IPS DF 6.9 (cell line): ENCODE results near the gene INTS7.

Source experiments
- DNase-seq: peaks from one replicate; pipeline ENCODE4 v3.0.0-alpha.2; 2013; ENCODE audit warnings: low read depth, low spot score
- H3K27ac ChIP-seq: one replicate; pipeline ENCODE4 v1.5.1; 2013; ENCODE audit warnings: low read length, control low read depth
- H3K27me3 ChIP-seq: 2 replicates; pipeline ENCODE4 v1.6.1; 2013; ENCODE audit warnings: mild to moderate bottlenecking, low read length; ENCODE audit not compliant: control insufficient read depth, insufficient read depth
- H3K36me3 ChIP-seq: 2 replicates; pipeline ENCODE4 v1.6.1; 2013; ENCODE audit warnings: low read length; ENCODE audit not compliant: control insufficient read depth, insufficient read depth
- H3K4me1 ChIP-seq: 2 replicates; pipeline ENCODE4 v1.6.1; 2013; ENCODE audit warnings: low read length; ENCODE audit not compliant: control insufficient read depth, insufficient read depth
- H3K4me3 ChIP-seq: 2 replicates; pipeline ENCODE4 v1.5.1; 2013; ENCODE audit warnings: mild to moderate bottlenecking, low read length
- H3K9me3 ChIP-seq: 2 replicates; pipeline ENCODE4 v1.6.1; 2013; ENCODE audit warnings: low read length, inconsistent platforms; ENCODE audit not compliant: control insufficient read depth, insufficient read depth
- WGBS: extraction: QIAGEN DNeasy Blood & Tissue Kit; methylation state at CpG from one replicate; pipeline ENCODE4 v1.1.7; 2013; ENCODE audit warnings: mixed read lengths, missing lambda C conversion rate; ENCODE audit not compliant: insufficient read length, insufficient coverage; 5-methylcytosine and 5-hydroxymethylcytosine counted together

The INTS7 gene

DNA sequence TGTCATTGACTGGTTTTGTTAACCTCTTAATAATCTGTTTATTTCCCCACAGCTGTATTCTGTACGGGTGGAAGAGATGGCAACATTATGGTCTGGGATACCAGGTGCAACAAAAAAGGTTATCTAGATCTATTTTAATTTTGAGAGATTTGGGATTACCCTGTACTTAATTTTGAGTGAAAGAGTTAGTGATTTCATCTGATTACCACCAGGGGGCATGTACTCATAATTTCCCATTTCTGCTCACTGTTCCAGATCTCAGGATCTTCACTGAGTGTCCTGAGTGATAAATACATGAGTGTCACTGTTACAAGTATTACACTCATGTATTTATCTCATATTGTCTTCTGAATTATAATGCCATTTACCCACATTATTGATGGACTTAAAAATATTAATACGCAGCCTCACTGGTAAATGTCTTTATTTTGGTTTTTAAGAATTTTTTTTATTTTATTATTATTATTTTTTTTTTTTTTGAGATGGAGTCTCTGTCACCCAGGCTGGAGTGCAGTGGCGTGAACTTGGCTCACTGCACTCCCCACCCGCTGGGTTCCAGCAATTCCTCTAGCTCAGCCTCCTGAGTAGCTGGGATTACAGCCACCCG lies 27.6 kb upstream of the INTS7 start:
- no CpG with 5 or more reads among the region's 5 CpGs for WGBS
- DNase-seq: no peak
- no peaks in the 10 kb centered on the region for H3K4me1 ChIP-seq

DNA sequence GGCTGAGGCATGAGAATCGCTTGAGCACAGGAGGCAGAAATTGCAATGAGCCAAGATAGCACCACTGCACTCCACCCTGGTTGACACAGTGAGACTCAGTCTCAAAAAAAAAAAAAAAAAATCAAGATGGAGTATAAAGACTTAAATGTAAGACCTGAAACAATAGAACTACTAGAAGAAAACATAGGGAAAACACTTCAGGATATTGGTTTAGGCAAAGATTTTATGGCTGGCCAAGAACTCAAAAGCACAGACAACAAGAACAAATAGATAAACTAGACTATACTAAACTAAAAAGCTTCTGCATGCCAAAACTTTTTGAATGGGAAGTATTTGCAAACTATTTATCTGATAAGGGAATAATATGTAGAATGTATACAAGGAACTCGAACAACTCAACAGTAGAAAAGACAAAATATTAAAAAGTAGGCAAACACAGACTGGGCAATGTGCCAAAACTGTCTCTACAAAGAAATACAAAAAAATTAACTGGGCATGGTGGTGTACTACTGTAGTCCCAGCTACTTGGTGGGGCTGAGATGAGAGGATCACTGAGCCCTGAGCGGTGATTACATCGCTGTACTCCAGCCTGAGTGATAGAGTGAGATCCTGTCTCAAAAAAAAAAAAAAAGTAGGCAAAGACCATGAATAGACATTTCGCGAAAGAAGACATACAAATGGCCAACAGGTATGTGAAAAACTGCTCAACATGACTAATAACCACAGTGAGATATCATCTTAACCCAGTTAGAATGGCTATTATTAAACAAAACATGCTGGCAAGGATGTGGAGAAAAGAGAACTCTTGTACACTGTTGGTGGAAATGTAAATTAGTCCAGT lies 25.5 kb upstream of the INTS7 start:
- H3K4me1 ChIP-seq: no peaks in the 10 kb centered on the region
- H3K36me3 ChIP-seq: peaks cover 11% of the 10 kb centered on the region; the same call in 1 of the 2 replicates
- no peaks in the 10 kb centered on the region for H3K9me3 ChIP-seq
- H3K27me3 ChIP-seq: no peaks in the 10 kb centered on the region
- H3K27ac ChIP-seq: no peak overlapping the region
- no peak overlapping the region for H3K4me3 ChIP-seq
- WGBS: no CpG with 5 or more reads among the region's 6 CpGs
- no peak for DNase-seq

More for the DNA sequence above, 27.6 kb upstream of the INTS7 start:
- Histone ChIP-seq H3K27ac (no peak overlapping the region), H3K36me3 (peaks cover 9% of the 10 kb centered on the region; the same call in 1 of the 2 replicates), H3K4me3 (no peak overlapping the region), H3K9me3 (no peaks in the 10 kb centered on the region), H3K27me3 (no peaks in the 10 kb centered on the region)

DNA sequence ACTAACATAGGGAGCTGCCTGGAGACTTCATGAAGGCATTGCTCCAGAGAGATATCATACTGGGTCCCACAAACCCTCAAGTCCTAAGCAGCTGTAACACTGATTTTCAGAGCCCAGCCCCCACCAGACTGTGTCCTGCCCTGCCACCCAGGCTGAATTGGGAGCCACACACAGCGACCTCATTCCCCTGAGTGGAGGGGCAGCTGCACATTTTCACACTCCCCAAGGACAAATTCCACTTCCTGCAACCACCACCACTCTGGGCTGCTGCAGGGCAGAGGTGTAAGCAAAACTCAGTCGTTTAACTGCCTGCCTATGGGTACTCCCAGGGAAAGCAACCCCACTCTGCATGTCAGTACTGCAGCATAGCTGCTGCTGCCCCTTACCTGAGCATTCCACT lies 20.0 kb upstream of the INTS7 start:
- Histone ChIP-seq H3K4me3 (no peak overlapping the region), H3K9me3 (no peaks in the 10 kb centered on the region), H3K27ac (no peak overlapping the region), H3K27me3 (no peaks in the 10 kb centered on the region), H3K4me1 (no peaks in the 10 kb centered on the region), H3K36me3 (peaks cover 22% of the 10 kb centered on the region; the same call in 1 of the 2 replicates)
- no CpG with 5 or more reads among the region's 2 CpGs for WGBS
- DNase-seq: no peak

DNA sequence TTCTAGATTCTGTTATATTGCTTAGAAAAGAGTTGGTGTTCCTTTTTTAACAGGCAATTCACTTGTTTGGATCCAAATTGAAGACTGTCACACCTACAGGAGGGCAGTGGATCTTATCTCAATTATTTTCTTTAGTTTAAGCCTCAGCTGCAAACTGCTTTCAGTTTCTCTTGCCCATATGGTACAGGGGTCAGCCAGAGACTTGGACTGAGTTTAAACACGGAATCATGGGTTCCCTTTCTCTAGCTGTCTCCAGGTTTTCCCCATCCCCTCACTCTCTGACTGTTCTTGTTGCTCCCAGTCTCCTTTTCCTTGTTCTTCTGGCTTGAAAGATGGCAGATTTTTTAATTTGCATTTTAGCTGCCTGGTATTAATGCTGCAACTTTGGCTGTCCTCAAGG lies 18.6 kb upstream of the INTS7 start:
- Histone ChIP-seq H3K4me1 (no peaks in the 10 kb centered on the region), H3K9me3 (no peaks in the 10 kb centered on the region), H3K27ac (no peak overlapping the region), H3K27me3 (no peaks in the 10 kb centered on the region), H3K4me3 (no peak overlapping the region), H3K36me3 (peaks cover 25% of the 10 kb centered on the region; the same call in 1 of the 2 replicates)
- no CpG with 5 or more reads among the region's 1 CpG for WGBS
- DNase-seq: no peak

DNA sequence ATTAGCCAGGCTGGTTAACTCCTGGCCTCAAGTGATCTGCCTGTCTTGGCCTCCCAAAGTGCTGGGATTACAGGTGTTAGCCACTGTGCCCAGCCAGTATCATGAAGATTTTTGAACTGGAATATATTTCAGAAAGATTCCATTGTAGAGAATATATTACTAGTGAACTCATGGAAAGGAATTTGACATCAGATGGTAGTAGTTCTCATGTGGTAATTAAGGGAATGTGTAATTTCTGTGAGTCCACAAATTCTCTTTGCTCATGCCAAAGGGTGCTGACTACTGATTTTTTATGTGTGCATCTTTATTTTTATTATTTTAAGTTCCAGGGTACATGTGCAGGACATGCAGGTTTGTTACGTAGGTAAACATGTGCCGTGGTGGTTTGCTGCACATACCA lies 10.6 kb upstream of the INTS7 start:
- WGBS: no CpG with 5 or more reads among the region's 2 CpGs
- Histone ChIP-seq H3K4me1 (no peaks in the 10 kb centered on the region), H3K9me3 (no peaks in the 10 kb centered on the region), H3K36me3 (peaks cover 5% of the 10 kb centered on the region; the same call in 1 of the 2 replicates), H3K27me3 (no peaks in the 10 kb centered on the region), H3K27ac (no peak overlapping the region), H3K4me3 (no peak overlapping the region)
- no peak for DNase-seq

DNA sequence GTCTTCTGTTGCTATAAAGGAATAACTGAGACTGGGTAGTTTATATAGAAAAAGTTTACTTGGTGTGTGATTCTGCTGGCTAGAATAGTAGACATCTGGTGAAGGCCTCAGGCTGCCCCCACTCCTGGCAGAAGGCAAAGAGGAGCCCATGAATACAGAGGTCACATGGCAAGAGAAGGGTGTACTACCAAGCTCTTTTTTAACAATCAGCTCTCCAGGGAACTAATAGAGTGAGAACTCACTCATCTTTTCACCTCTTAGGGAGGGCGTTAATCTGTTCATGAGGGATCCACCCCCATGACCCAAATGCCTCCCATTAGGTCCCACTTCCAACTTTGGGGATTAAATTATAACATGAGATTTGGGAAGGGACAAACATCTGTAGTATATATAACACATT lies 9.5 kb upstream of the INTS7 start:
- Histone ChIP-seq H3K36me3 (peaks cover 5% of the 10 kb centered on the region; the same call in 1 of the 2 replicates), H3K4me3 (no peak overlapping the region), H3K9me3 (no peaks in the 10 kb centered on the region), H3K27ac (no peak overlapping the region), H3K4me1 (no peaks in the 10 kb centered on the region), H3K27me3 (no peaks in the 10 kb centered on the region)
- WGBS: no CpG with 5 or more reads among the region's 1 CpG
- no peak for DNase-seq

DNA sequence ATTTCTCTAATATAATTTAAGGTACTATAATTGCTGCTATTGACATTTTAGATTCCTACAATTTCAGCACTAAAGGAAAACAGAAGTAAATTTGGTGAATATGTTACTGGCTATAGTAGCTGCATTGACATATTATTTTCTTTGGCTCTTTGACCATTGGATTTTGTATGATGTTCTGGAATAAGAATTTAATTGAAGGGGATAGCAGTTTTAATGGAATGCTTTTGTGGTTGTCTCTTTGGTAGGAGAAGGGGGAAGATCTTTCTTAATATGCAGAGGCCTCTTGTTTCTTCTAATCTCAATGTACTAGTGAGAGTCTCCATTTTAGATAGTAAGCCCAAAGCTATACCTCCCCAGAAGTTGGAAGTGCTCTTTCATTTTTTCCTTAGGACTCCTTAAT lies 7.1 kb upstream of the INTS7 start:
- H3K36me3 ChIP-seq: peaks cover 2% of the 10 kb centered on the region; the same call in 1 of the 2 replicates

DNA sequence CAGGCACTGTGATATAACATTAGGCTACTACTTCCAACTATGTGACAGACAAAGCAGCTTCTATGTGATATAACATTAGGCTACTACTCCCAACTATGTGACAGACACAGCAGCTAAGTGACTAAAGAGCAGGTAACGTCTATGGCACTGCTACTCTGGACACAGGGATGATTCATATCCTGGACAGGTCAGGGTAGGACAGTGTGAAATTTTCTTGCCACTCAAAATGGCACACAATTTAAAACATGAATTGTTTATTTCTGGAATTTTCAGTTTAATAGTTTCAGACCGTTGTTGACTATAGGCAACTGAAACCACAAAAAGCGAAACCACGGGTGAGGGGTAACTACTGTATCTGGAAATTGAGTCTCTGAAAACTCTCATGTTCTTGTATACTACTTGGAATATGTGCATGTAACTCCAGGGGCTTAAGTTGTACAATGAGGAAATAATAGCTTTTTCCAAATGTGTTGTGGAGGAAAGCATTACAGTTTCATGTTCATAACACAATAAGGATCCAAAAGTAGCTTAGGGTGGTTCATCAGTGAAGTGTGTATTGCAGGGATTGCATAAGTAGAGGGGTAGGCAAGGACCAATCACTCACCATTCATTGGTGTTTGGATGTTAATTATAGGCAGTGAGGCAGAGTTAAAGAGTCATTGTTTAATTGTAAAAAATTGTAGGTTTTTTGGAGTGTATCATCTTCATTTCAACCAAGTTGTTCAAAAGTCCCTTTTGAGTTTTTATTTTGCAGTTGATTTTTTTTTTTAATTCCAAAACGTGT lies 5.5 kb upstream of the INTS7 start:
- WGBS: no CpG with 5 or more reads among the region's 5 CpGs
- no peaks in the 10 kb centered on the region for H3K9me3 ChIP-seq
- H3K4me3 ChIP-seq: no peak overlapping the region
- H3K27ac ChIP-seq: no peak overlapping the region
- H3K36me3 ChIP-seq: peaks cover 2% of the 10 kb centered on the region; the same call in 1 of the 2 replicates
- no peak for DNase-seq
- no peaks in the 10 kb centered on the region for H3K4me1 ChIP-seq
- no peaks in the 10 kb centered on the region for H3K27me3 ChIP-seq

More for the DNA sequence above, 7.1 kb upstream of the INTS7 start:
- no peak overlapping the region for H3K27ac ChIP-seq
- H3K27me3 ChIP-seq: no peaks in the 10 kb centered on the region
- DNase-seq: no peak
- H3K9me3 ChIP-seq: no peaks in the 10 kb centered on the region
- H3K4me3 ChIP-seq: no peak overlapping the region
- H3K4me1 ChIP-seq: no peaks in the 10 kb centered on the region

DNA sequence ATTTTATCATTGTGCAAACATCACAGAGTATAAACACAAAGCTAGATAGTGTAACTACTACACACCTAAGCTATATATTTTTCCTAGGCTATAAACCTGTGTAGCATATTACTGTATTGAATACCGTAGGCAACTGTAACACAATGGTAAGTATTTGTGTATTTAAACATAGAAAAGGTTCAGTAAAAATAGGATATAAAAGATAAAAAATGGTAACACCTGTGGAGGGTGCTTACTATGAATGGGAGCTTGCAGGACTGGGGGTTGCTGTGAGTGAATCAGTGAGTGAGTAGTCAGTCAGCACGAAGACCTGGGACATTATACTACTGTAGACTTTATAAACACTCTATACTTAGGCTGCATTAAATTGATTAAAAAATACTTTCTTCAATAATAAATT lies 4.3 kb upstream of the INTS7 start:
- no peaks in the 10 kb centered on the region for H3K36me3 ChIP-seq
- no peaks in the 10 kb centered on the region for H3K27me3 ChIP-seq
- no peaks in the 10 kb centered on the region for H3K9me3 ChIP-seq
- no peak overlapping the region for H3K27ac ChIP-seq
- no peaks in the 10 kb centered on the region for H3K4me1 ChIP-seq
- WGBS: no CpG with 5 or more reads among the region's 2 CpGs
- DNase-seq: no peak
- H3K4me3 ChIP-seq: no peak overlapping the region

DNA sequence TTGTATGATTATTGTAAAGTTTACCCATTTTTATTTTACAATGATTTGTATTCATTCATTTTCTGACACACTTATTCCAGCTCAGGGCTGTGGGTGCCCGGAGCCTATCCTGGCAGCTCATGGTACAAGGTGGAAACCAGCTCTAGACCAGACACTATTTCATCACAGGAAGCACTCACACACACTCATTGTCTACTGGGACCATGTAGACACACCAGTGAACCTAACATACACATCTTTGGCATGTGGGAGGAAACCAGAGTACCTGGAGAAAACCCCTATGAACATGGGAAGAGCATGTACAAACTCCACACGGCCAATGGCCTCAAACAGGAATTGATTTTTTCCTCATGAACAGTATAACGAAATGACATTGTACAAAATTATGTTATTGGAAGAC lies 2.5 kb upstream of the INTS7 start:
- no peak overlapping the region for H3K27ac ChIP-seq
- WGBS: no CpG with 5 or more reads among the region's 3 CpGs
- H3K36me3 ChIP-seq: no peaks in the 10 kb centered on the region
- H3K4me1 ChIP-seq: no peaks in the 10 kb centered on the region
- DNase-seq: no peak
- no peaks in the 10 kb centered on the region for H3K27me3 ChIP-seq
- H3K9me3 ChIP-seq: no peaks in the 10 kb centered on the region
- H3K4me3 ChIP-seq: no peak overlapping the region
